GM19099 (cell line): Measurements from ENCODE around the gene ZNF385B.

Experiments
- POLR2A ChIP-seq: IDR thresholded peaks from 3 replicates; pipeline ENCODE4 v1.6.1; 2011; ENCODE audit warnings: low read depth; ENCODE audit not compliant: insufficient read length; ENCODE audit errors: extremely low read depth

The ZNF385B gene

GRCh38 chr2:179796213-179797007 is 65.0 kb downstream of the ZNF385B start:
- no peak for TF ChIP-seq POLR2A

GRCh38 chr2:179793902-179794301 is 67.5 kb downstream of the ZNF385B start:
- TF ChIP-seq POLR2A = no peak

DNA sequence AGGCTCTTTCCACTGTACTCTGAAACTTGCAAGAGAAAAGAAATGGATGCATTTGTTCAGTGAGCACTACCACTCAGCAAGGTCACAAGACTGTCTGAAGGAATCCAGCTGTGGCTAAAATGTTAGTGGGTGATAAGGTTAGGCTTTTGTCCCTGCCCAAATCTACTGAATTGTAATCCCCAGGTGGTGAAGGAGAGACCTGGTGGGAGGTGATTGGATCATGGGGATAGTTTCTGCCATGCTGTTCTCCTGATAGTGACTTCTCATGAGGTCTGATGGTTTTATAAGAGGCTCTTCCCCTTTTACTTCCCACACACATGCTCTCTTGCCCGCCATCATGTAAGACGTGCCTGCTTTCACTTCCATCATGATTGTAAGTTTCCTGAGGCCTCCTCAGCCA is 68.2 kb downstream of the ZNF385B start:
- no peak for TF ChIP-seq POLR2A

GRCh38 chr2:179790235-179791217 is 70.9 kb downstream of the ZNF385B start:
- TF ChIP-seq POLR2A = no peak

GRCh38 chr2:179788104-179788503 is 73.3 kb downstream of the ZNF385B start:
- TF ChIP-seq POLR2A = no peak

- no peak for TF ChIP-seq POLR2A
Measured at GRCh38 chr2:179787601-179788000, 73.8 kb downstream of the ZNF385B start.

- no peak for TF ChIP-seq POLR2A
Measured at GRCh38 chr2:179785902-179786301, 75.5 kb downstream of the ZNF385B start.

DNA sequence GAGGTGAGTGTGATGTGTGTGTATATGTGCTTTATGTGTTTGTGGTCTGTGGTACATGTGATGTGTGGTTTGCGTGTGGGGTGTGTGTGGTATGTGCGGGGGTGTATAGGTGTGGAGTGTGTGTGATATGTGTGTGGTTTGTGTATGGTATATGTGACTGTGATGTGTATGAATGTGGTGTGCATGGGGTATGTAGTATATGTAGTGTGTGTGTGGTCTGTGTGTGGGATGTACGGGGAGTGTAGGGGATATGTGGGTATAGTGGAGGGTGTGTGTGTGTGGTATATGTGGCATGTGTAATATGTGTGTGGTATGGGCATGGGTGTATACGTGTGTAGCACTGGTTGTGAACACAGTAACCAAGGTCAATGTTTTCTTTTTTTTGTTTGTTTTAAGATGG is 87.4 kb downstream of the ZNF385B start:
- TF ChIP-seq POLR2A = no peak

DNA sequence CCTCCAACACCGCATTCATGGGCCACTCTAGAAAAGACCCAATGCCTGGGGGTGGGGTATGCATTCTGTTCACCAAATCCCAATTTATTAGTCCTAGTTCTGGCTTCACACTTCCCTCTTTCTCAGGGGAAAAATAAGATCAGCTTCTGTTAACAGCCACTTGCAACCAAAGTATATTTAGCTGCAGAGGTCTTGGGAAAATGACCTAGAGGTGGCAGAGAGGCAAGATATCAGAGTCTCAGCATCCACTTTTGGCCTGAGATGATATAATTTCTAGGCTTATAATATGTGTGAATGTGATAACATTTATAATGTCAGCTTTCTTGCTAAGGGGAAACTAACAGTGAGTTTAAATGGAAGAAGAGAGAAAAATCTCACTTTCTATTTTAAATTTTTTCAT is 89.1 kb downstream of the ZNF385B start:
- no peak for TF ChIP-seq POLR2A

DNA sequence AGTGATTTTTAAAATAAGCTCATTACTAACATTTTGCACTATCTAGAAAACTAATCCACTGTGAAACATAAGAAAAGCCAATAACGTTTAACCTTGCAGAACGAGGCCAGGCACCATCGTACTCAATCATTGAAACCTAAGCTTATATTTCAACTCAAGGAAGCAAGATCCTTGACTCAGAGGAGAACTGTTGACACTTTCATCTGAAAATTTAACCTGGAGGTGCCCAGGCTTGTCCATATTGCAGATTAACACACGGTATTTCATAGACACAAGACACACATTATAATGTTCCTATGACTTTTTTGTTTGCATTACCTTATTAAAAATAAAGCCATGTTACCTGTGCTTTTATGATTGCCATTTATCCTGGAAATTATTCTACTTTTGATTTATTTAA is 89.6 kb downstream of the ZNF385B start:
- no peak for TF ChIP-seq POLR2A

- TF ChIP-seq POLR2A = no peak
Measured at GRCh38 chr2:179770029-179770428, 91.4 kb downstream of the ZNF385B start.

- TF ChIP-seq POLR2A = no peak
Measured at GRCh38 chr2:179769323-179769722, 92.1 kb downstream of the ZNF385B start.

- no peak for TF ChIP-seq POLR2A
Measured at GRCh38 chr2:179768765-179769164, 92.6 kb downstream of the ZNF385B start.

GRCh38 chr2:179765666-179766065 is 95.7 kb downstream of the ZNF385B start:
- no peak for TF ChIP-seq POLR2A

- TF ChIP-seq POLR2A = no peak
Measured at GRCh38 chr2:179764710-179765109, 96.7 kb downstream of the ZNF385B start.

DNA sequence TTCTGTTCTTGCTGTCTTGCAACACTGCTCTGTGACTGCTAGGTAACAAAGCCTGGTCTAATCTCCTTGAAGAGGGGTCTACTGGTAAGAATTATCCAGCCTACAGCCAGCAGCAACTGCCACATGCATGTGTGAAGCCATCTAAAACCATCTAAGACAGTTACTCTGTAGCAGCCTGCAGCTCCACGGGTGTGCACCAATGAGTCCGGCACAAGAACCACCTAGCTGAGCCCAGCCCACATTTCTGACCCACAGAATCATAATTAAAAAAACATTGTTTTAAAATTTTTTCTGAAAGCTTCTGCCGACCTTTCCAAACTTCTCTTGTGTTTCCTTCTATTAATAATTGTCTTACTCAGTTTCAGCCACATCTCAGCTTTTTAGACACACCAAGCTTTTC is 102.8 kb downstream of the ZNF385B start:
- no peak for TF ChIP-seq POLR2A
